NCI-H226 (cell line): Measurements from ENCODE around the gene TAF8.
"Not testable (repeated sequence)": the region's sequence is repeated elsewhere in the genome, so short reads cannot be mapped to it uniquely, and the experiment has no call there.

ENCODE experiments used
- DNase-seq: peaks from one replicate; pipeline ENCODE4 v3.0.0-alpha.2; 2015

TAF8 gene

DNA sequence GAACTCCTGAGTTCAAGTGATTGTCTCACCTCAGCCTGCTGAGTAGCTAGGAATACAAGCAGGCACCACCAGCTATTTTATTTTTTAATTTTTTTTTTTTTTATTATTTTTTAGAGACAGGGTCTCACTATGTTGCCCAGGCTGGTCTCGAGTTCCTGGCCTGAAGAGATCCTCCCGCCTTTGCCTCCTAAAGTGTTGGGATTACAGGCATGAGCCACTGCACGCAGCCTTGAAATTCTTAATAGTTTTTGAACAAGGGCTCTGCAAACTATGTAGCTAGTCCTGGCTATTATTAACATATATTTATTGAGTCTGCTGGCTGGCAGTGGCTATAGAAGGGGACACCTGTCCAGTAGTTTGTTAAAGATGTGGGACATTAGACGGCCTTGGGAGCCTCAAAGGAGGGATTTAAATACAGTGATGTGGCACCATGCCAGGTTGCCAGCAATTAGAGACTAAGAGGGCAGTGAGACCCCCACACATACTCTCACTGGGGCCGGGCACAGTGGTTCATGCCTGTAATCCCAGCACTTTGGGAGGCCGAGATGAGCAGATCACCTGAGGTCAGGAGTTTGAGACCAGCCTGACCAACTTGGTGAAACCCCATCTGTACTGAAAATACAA is 21.1 kb upstream of the TAF8 start:
- no peak for DNase-seq

- no peak for DNase-seq
These were observed 20.4 kb upstream of the TAF8 start for GRCh38 chr6:42029881-42030280.

DNA sequence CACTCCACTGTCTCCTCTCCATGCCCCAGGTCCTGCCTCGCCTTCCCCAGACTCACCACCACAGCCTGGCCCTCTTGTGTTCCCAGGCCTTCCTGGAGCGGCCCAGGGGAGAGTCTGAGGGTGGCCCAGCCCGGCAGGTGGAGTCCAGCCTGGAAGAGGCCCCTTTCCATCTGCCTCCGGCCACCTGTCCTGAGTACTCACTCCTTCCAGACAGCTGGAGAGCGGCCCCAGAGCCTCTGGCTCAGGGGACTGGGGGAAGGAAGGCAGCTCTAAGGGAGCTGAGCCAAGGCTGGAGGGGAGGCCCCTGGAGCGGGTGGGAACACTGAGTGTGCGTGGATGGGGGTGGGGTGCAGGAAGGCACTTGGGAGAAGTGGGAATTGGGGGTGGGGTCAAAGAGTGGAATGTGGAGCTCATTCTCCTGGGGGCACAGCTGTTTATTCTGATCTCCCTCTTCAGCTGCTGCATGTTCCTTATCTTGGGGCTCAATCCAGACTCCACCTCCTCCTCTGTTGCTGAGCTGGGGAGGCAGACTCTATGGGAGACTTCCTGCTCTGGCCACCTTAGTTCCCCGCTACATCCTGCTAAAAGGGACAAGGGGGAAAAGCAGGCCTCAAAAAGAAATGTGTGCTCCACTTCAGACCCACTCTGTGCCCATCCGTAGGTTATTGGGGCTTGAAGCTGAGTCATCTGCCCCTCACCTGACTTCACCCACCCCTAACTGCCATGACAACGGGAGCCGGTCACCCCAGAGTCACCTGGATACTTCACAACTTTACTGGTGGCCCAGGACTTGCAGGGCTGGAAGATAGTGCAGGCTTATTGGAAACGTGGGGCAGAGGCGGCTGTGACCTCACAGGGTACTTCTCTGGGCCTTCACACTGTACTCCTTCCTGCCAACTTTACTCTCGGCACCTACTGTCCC is 19.5 kb upstream of the TAF8 start:
- DNase-seq = no peak

DNA sequence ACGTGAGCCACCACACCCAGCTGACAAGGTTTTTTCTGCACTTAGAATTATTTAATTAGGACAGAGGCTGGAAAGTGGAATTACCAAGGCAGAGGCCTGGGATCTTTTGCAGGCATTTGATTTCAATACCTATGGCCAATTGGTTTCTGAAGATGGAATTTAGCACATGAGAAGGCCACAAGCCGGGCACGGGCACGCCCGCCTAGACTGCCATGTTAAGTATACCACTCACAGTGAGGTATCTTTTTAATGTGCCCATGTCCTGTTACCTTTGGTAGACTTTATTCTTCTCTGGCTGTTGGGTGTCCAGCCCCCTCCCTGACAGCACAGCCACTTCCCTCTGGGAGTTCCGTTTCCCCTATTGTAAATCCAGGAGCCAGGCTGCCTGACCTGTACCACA is 18.0 kb upstream of the TAF8 start:
- no peak for DNase-seq

GRCh38 chr6:42037669-42038068 is 12.7 kb upstream of the TAF8 start:
- not testable (repeated sequence) for DNase-seq

- no peak for DNase-seq
These were observed 12.2 kb upstream of the TAF8 start for GRCh38 chr6:42038163-42038562.

DNA sequence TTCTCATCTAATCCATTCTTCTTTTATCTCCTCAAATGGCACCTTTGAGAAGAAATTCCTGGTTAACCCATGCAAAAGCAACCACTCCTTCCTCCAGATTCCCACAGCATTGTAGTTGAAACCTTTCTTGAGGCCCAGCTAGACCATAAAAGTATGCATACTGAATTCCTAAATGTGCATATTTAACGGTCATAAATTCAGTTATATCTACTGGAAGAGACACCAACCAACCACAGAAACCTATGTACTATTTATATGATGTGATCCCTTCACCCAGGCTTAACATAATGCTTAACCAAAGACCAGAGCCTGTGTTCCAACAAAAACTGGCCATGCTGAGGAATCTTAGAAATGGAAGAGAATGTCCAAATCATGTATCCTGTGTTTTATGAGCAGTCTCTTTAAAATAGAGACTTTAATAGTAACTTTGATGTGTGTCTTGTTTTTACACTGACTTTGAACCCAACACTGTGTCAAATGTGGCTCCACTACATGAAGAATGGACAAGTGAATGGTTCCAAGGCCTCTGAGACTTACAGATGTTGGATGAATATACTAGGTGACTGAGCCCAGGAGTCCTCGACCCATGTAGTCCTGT is 11.4 kb upstream of the TAF8 start:
- DNase-seq = no peak

- no peak for DNase-seq
These were observed 9.4 kb upstream of the TAF8 start for GRCh38 chr6:42040856-42041480.

DNA sequence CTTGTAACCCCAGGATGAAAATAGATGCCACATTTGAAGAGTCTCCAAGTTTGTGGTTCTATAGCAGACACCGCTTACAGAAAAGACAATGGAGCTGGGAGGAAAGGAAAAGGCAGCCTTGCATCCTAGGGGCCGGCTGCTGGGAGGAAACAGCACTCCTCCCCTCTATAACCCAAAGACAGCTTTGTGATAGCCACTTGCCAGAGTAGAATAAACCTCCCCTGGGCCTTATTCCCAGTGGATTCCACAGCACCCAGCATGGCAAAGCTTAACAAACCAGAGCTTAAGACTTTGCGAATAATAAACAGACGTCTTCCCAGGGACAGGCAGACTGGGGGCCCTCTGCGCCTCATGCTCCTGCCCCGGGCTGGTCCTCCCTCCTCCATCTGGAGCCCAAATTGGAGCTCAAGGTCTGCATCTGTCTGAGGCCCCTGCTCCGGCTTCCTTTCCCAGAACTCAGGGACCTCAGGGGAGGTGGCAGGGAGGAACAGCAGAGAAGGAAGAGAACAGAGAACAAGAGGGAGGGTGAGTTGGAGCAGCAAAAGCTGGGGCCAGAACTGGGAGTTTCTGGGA is 8.8 kb upstream of the TAF8 start:
- no peak for DNase-seq

DNA sequence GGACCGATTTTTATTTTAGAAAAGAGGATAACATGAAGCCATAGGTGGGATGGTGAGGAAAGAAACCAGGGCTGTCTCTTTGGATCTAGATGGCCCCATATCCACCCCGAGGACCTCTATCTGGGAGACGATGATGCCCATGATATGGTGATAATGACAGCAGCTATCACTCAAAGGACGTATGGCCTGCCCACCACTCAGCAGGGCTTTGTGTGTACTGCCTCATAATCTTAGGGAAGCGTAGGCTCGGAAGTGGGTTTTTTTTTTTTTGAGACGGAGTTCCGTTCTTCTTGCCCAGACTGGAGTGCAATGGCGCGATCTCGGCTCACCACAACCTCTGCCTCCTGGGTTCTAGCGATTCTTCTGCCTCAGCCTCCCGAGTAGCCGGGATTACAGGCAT is 8.2 kb upstream of the TAF8 start:
- no peak for DNase-seq

GRCh38 chr6:42043787-42044475 is 6.4 kb upstream of the TAF8 start:
- peak; percentile 56 for DNase-seq

DNA sequence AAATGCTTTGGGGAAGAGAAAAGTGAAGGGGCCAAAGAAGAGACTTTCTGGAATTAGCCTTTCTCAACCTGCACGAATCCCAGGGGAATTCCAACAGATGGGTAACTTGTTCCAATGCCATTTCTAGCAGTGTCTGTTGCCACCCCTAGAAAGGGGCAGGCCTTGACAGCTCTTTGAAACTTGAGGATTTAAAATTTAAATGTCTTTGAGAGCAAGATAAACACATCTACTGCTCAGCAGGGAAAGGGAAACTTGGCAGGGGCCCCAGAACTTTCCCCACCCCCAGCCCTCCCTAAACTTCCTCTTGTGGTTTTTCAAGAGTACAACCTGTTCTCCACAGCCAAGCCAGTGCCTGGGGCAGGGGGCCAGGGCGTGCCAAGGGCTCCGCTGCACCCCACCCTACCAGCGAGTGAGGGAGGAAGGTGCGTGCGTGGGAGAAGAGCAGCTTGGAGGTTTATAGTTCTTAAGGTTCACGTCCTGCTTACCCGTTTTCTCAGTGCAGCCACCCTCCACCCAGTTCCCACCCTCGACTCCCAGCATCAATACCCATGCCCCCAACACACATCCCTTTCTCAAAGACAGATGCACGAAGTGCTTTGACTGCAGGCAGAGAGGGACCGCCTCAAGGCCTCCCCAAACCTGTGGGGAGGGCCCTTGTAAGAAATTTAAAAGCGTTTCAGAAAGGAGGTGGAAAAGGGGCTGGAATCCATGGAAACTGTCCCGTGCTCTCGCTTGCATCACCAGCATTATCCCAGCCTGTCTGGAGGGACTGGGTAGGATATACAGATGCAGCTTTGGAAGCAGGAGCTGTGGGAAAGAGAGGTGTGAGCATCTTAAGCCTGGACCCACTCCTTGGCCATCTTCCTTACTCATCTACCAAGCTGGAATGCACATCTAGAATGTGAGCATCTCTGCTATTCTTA is 4.5 kb upstream of the TAF8 start:
- peak; percentile 89 for DNase-seq

DNA sequence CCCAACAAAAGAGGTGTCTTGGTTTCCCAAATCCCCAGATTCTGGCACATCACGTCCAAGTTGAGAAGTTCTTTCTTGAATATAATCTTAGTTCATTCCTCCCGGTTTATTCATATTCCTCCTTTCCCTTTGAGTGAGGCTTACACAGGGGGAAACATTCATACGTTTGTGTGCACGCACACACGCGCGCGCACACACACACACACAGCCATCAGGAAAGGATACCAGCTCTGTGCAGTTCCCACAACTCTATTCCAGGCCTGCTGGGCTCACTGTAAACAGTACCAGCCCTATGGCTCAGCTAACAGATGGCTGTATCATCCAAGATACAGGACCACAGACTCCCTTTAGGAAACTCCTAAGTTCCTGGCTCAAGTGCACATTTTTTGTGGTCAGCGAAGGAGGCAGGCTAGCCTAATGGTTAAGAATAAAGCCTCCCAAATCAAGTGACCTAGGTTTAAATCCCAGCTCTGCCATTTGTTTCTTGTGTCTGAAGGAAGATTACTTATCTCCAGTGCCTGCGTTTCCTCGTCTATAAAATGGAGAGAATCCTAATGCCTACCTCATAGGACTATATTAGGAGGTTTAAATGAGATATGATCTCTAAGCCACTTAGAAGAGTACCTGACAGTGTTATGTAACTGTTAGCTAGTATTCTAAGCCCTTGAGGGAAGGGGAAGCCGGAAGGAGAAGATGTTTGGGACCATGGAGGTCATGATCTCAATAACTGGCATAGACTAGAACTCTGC is 3.7 kb upstream of the TAF8 start:
- DNase-seq = peak; percentile 61

- no peak for DNase-seq
These were observed 3.1 kb upstream of the TAF8 start for GRCh38 chr6:42047213-42047590.

DNA sequence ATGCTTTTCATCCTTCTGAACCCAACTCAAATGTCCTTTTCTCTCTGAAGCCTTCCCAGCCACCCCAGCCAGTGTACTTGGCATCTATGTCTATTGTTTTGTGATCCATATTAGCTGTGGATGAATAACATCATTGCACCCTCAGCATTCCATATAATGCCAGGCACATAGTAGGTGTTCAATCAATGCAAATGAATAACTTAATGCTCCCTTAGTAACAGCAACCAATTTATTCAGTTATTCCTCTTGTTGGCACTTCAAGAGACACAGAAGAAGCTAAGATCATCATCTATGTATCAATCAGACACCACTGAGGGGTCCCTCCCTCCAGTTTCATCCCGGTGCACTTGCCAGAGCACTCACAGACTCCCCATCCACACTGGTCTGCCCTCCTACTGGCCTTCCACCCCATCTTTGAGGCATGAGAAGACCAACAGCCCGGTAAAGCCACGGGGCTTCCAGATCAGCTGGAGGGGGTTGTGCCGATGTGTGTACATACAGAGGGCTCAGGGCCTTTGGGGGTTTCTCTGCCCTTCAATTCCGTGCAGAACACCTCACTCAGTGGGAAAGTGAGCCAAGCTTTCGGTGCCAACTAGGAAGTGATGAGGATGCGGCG is 2.4 kb upstream of the TAF8 start:
- no peak for DNase-seq

DNA sequence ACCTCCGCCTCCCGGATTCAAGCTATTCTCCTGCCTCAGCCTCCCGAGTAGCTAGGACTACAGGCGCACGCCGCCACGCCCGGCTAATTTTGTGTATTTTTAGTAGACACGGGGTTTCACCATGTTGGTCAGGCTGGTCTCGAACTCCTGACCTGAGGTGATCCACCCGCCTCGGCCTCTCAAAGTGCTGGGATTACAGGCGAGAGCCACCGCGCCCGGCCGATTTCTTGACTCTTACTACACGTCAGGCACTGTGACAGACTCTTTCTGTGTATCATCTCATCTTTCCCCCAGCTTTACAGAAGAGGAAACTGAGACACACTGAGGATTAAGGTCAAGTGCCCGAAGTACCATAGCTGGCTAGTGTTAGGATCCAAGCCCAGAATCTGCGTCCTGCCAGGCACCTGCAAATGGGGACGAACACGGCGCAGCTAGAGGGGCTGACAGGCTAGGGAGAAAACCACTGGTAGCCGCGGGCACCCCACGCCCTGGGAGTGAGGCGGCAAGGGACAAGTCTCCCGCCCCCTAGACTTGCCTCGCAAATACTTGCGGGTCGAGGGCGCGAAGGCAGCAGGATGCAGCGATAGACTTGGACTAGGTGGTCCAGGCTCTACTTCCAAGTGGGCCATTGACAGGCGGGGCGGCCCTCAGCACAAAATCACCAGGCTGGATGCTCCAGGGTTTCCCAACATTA is 1.1 kb upstream of the TAF8 start:
- DNase-seq = no peak

DNA sequence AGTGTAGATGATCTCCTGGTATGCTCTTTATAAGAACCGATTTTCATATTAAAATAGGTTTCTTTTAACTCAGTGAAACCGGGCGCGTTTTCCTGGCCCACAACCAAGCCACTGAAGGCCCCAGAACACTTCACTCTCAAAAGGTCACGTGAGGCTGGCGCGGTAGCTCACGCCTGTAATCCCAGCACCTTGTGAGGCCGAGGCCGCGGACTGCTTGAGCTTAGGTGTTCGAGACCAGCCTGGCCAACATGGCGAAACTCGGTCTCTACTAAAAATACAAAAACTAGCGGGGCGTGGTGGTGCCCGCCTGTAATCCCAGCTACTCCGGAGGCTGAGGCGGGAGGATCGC is 402 bp upstream of the TAF8 start:
- no peak for DNase-seq

- DNase-seq = no peak
These were observed 937 bp downstream of the TAF8 start for GRCh38 chr6:42051268-42051653.

GRCh38 chr6:42053601-42054000 is 3.3 kb downstream of the TAF8 start:
- no peak for DNase-seq

GRCh38 chr6:42059743-42060142 is 9.4 kb downstream of the TAF8 start:
- no peak for DNase-seq
